Hepatocyte (in vitro differentiated cells): ENCODE results near the gene VPS52. TPM values are rescaled to one million over a fixed set of nuclear protein-coding genes. Genes with fewer than 3 reads are reported as not detected.
A peak's percentile ranks its signal among the peaks of the same experiment; 100 is the strongest.

Experiments used
- DNase-seq: peaks from one replicate; pipeline ENCODE4 v3.0.0-alpha.2; 2016; ENCODE audit warnings: low spot score
- H2AFZ ChIP-seq: fragments of 200-600 bp; sonication (generic); 2 replicates; pipeline ENCODE4 v1.6.0; 2016; ENCODE audit warnings: antibody characterized with exemption, mild to moderate bottlenecking
- H3K27ac ChIP-seq: fragments of 200-600 bp; sonication (generic); 2 replicates; pipeline ENCODE4 v1.5.1; 2016; ENCODE audit warnings: mild to moderate bottlenecking
- H3K27me3 ChIP-seq: fragments of 200-600 bp; sonication (generic); 2 replicates; pipeline ENCODE4 v1.6.1; 2016
- H3K36me3 ChIP-seq: fragments of 200-600 bp; sonication (generic); replicated peaks from 2 replicates; pipeline ENCODE4 v1.5.1; 2016; ENCODE audit warnings: low read depth; ENCODE audit not compliant: insufficient read depth
- H3K4me1 ChIP-seq: fragments of 200-600 bp; sonication (generic); 2 replicates; pipeline ENCODE4 v1.5.1; 2016; ENCODE audit warnings: mild to moderate bottlenecking, moderate library complexity; ENCODE audit not compliant: insufficient read depth
- H3K4me2 ChIP-seq: fragments of 200-600 bp; sonication (generic); 2 replicates; pipeline ENCODE4 v1.6.0; 2016
- H3K4me3 ChIP-seq: fragments of 200-600 bp; sonication (generic); 2 replicates; pipeline ENCODE4 v1.5.1; 2016; ENCODE audit warnings: mild to moderate bottlenecking
- H3K79me2 ChIP-seq: fragments of 200-600 bp; sonication (generic); 2 replicates; pipeline ENCODE4 v1.6.0; 2017; ENCODE audit warnings: mild to moderate bottlenecking
- H3K9me2 ChIP-seq: fragments of 200-600 bp; sonication (generic); replicated peaks from 2 replicates; pipeline ENCODE4 v1.6.0; 2017; ENCODE audit warnings: mild to moderate bottlenecking; ENCODE audit not compliant: insufficient read depth
- H3K9me3 ChIP-seq: fragments of 200-600 bp; sonication (generic); 2 replicates; pipeline ENCODE4 v1.5.1; 2016; ENCODE audit warnings: low read depth, mild to moderate bottlenecking
- H4K20me1 ChIP-seq: fragments of 200-600 bp; sonication (generic); 2 replicates; pipeline ENCODE4 v1.6.0; 2016; ENCODE audit warnings: mild to moderate bottlenecking; ENCODE audit not compliant: insufficient read depth, poor library complexity, severe bottlenecking
- CTCF ChIP-seq: fragments of 200-600 bp; sonication (generic); IDR thresholded peaks from 2 replicates; pipeline ENCODE4 v1.5.1; 2016; ENCODE audit warnings: antibody characterized with exemption, mild to moderate bottlenecking; ENCODE audit not compliant: poor library complexity
- EZH2 ChIP-seq: fragments of 200-600 bp; sonication (generic); IDR thresholded peaks from 2 replicates; pipeline ENCODE4 v1.6.1; 2016; ENCODE audit warnings: antibody characterized with exemption, mild to moderate bottlenecking, borderline replicate concordance
- EZH2phosphoT487 ChIP-seq: fragments of 200-600 bp; sonication (generic); IDR thresholded peaks from one replicate; pipeline ENCODE4 v1.6.1; 2018; ENCODE audit warnings: antibody characterized with exemption, mild to moderate bottlenecking, low read depth, moderate library complexity; ENCODE audit not compliant: unreplicated experiment, severe bottlenecking
- WGBS: methylation state at CpG from one replicate; pipeline ENCODE4 v1.1.6; 2016; ENCODE audit warnings: low lambda C conversion rate; ENCODE audit errors: missing lambda C conversion rate; 5-methylcytosine and 5-hydroxymethylcytosine counted together
- polyA plus RNA-seq: library from polyadenylated mRNA; unstranded; fragments of >200 nt; fragmentation: Nextera tagmentation; extraction: Ambion mirVana; gene quantifications from 2 replicates; pipeline ENCODE4 v1.2.1, GENCODE V29; 2016
- total RNA-seq: library from RNA; depleted of rRNA; stranded (reverse); fragments of >200 nt; gene quantifications from 2 replicates; pipeline ENCODE4 v1.2.3, GENCODE V29; 2014

The VPS52 gene
- total and polyA plus RNA-seq, 2 experiments from 2014 or later: 42.5 to 43.2 TPM

GRCh38 chr6:33215271-33216116, 56.2 kb downstream of the VPS52 start:
- H3K9me3 ChIP-seq: no peaks in the 10 kb centered on the region
- no peak overlapping the region for H2AFZ ChIP-seq
- H4K20me1 ChIP-seq: no peaks in the 10 kb centered on the region
- no peaks in the 10 kb centered on the region for H3K79me2 ChIP-seq
- H3K27ac ChIP-seq: no peak overlapping the region
- DNase-seq: no peak
- no peaks in the 10 kb centered on the region for H3K9me2 ChIP-seq
- no peak overlapping the region for H3K4me2 ChIP-seq
- WGBS: 79% methylated on average over 9 of the region's 9 CpGs
- TF ChIP-seq CTCF (no peak), EZH2 (no peak), EZH2phosphoT487 (no peak)
- H3K4me3 ChIP-seq: no peak overlapping the region
- peaks cover 16% of the 10 kb centered on the region for H3K4me1 ChIP-seq
- H3K36me3 ChIP-seq: no peaks in the 10 kb centered on the region
- peaks cover 5% of the 10 kb centered on the region for H3K27me3 ChIP-seq

- Histone ChIP-seq H3K9me2 (no peaks in the 10 kb centered on the region), H4K20me1 (no peaks in the 10 kb centered on the region), H3K27ac (no peak overlapping the region), H3K9me3 (no peaks in the 10 kb centered on the region), H3K27me3 (peaks cover 5% of the 10 kb centered on the region), H3K36me3 (no peaks in the 10 kb centered on the region), H3K4me3 (peak overlapping the region; percentile 47), H3K4me2 (peak overlapping the region; percentile 95), H2AFZ (peak overlapping the region; percentile 40), H3K4me1 (peaks cover 16% of the 10 kb centered on the region), H3K79me2 (peaks cover 3% of the 10 kb centered on the region)
- no peak for DNase-seq
- 45% methylated on average over 6 of the region's 9 CpGs for WGBS
- TF ChIP-seq EZH2phosphoT487: no peak
- no peak for TF ChIP-seq CTCF
- TF ChIP-seq EZH2: no peak
These were observed 57.7 kb downstream of the VPS52 start for GRCh38 chr6:33213989-33214335.

- Histone ChIP-seq H3K27ac (peak overlapping the region; percentile 8), H2AFZ (peak overlapping the region; percentile 40)
These were observed 58.3 kb downstream of the VPS52 start for GRCh38 chr6:33213166-33213988.

More at GRCh38 chr6:33213166-33213988, 58.3 kb downstream of the VPS52 start:
- Histone ChIP-seq H3K4me3 (peak overlapping the region; percentile 47), H3K9me2 (no peaks in the 10 kb centered on the region), H3K9me3 (no peaks in the 10 kb centered on the region), H3K27me3 (peaks cover 5% of the 10 kb centered on the region), H4K20me1 (no peaks in the 10 kb centered on the region), H3K4me1 (peaks cover 18% of the 10 kb centered on the region), H3K4me2 (peak overlapping the region; percentile 95), H3K79me2 (peaks cover 4% of the 10 kb centered on the region), H3K36me3 (no peaks in the 10 kb centered on the region)
- no peak for DNase-seq
- 2% methylated on average over 28 of the region's 43 CpGs for WGBS
- TF ChIP-seq EZH2 (no peak), CTCF (no peak), EZH2phosphoT487 (no peak)
